Measurements from ENCODE around the gene MRNIP. TPM values are rescaled to one million over a fixed set of nuclear protein-coding genes. Genes with fewer than 3 reads are reported as not detected.

The MRNIP gene
- polyA plus RNA-seq, 12 donors, result 11.6 to 31.1 (median 15.3) TPM; not detected in 1

- no peak for DNase-seq
Measured at GRCh38 chr5:179805529-179806249, 52.9 kb downstream of the MRNIP start.

GRCh38 chr5:179805070-179805528 lies 53.5 kb downstream of the MRNIP start:
- DNase-seq, result no peak

GRCh38 chr5:179804555-179804947 lies 54.1 kb downstream of the MRNIP start:
- no peak for DNase-seq

GRCh38 chr5:179803651-179804554 lies 54.7 kb downstream of the MRNIP start:
- DNase-seq, result no peak

GRCh38 chr5:179802950-179803562 lies 55.6 kb downstream of the MRNIP start:
- DNase-seq, result no peak

- no peak for DNase-seq
Measured at GRCh38 chr5:179802207-179802883, 56.3 kb downstream of the MRNIP start.

GRCh38 chr5:179801304-179802206 lies 57.1 kb downstream of the MRNIP start:
- no peak for DNase-seq

- DNase-seq, result no peak
Measured at GRCh38 chr5:179800696-179801201, 57.9 kb downstream of the MRNIP start.

- DNase-seq, result no peak
Measured at GRCh38 chr5:179800071-179800695, 58.4 kb downstream of the MRNIP start.

- no peak for DNase-seq
Measured at GRCh38 chr5:179799644-179799973, 59.0 kb downstream of the MRNIP start.

GRCh38 chr5:179798771-179799643 lies 59.6 kb downstream of the MRNIP start:
- DNase-seq, result no peak

- no peak for DNase-seq
Measured at GRCh38 chr5:179798144-179798770, 60.4 kb downstream of the MRNIP start.

GRCh38 chr5:179797741-179798140 lies 60.9 kb downstream of the MRNIP start:
- DNase-seq, result no peak

- DNase-seq, result no peak
Measured at GRCh38 chr5:179796877-179797608, 61.6 kb downstream of the MRNIP start.

GRCh38 chr5:179795863-179796833 lies 62.5 kb downstream of the MRNIP start:
- DNase-seq, result peak; percentile 66

- DNase-seq, result no peak
Measured at GRCh38 chr5:179795049-179795862, 63.4 kb downstream of the MRNIP start.

Measured in muscle of arm (tissue), 12 donors.